WTC11 (cell line): ENCODE measurements around the gene GPR158. TPM values are rescaled to one million over a fixed set of nuclear protein-coding genes. Genes with fewer than 3 reads are reported as not detected.

Experiments used
- ETV6 ChIP-seq: sonication (generic); formaldehyde crosslinking; IDR thresholded peaks from 2 replicates; pipeline ENCODE4 v1.8.1; 2022; ENCODE audit warnings: mild to moderate bottlenecking, missing genetic modification reagents
- FOXJ3 ChIP-seq: sonication (generic); formaldehyde crosslinking; IDR thresholded peaks from 2 replicates; pipeline ENCODE4 v1.9.0; 2021; ENCODE audit warnings: missing genetic modification reagents, mild to moderate bottlenecking, borderline replicate concordance
- GABPB1 ChIP-seq: sonication (generic); formaldehyde crosslinking; IDR thresholded peaks from 2 replicates; pipeline ENCODE4 v1.8.1; 2023; ENCODE audit warnings: mild to moderate bottlenecking, missing genetic modification reagents
- GRHL2 ChIP-seq: fragments of 250-450 bp; sonication (Bioruptor Pico); IDR thresholded peaks from 2 replicates; pipeline ENCODE4 v1.8.0; 2022; ENCODE audit warnings: mild to moderate bottlenecking, moderate library complexity; ENCODE audit not compliant: insufficient replicate concordance, severe bottlenecking
- GTF2I ChIP-seq: fragments of 250-450 bp; sonication (Bioruptor Pico); conservative IDR thresholded peaks from 2 replicates; pipeline ENCODE4 v1.4.0; 2021; ENCODE audit warnings: mild to moderate bottlenecking
- HMGA2 ChIP-seq: fragments of 250-450 bp; sonication (Bioruptor Pico); IDR thresholded peaks from 2 replicates; pipeline ENCODE4 v1.4.0; 2021; ENCODE audit warnings: mild to moderate bottlenecking, moderate library complexity
- IRF2 ChIP-seq: sonication (generic); formaldehyde crosslinking; IDR thresholded peaks from 2 replicates; pipeline ENCODE4 v1.8.0; 2022; ENCODE audit warnings: low read depth, missing genetic modification reagents, borderline replicate concordance
- JUN ChIP-seq: sonication (generic); formaldehyde crosslinking; IDR thresholded peaks from 2 replicates; pipeline ENCODE4 v1.8.0; 2023; ENCODE audit warnings: mild to moderate bottlenecking, missing genetic modification reagents
- NFATC4 ChIP-seq: fragments of 250-450 bp; sonication (Bioruptor Pico); IDR thresholded peaks from 2 replicates; pipeline ENCODE4 v1.9.0; 2021; ENCODE audit warnings: mild to moderate bottlenecking
- RORB ChIP-seq: fragments of 250-450 bp; sonication (Bioruptor Pico); IDR thresholded peaks from 2 replicates; pipeline ENCODE4 v1.9.0; 2021; ENCODE audit warnings: mild to moderate bottlenecking
- TCF7 ChIP-seq: sonication (generic); formaldehyde crosslinking; IDR thresholded peaks from 2 replicates; pipeline ENCODE4 v1.8.0; 2022; ENCODE audit warnings: mild to moderate bottlenecking, low read depth, missing genetic modification reagents, moderate library complexity
- TEAD1 ChIP-seq: sonication (generic); formaldehyde crosslinking; IDR thresholded peaks from 2 replicates; pipeline ENCODE4 v1.8.0; 2022; ENCODE audit warnings: mild to moderate bottlenecking, missing genetic modification reagents
- ZNF138 ChIP-seq: sonication (generic); formaldehyde crosslinking; conservative IDR thresholded peaks from 2 replicates; pipeline ENCODE4 v1.8.1; 2022; ENCODE audit warnings: mild to moderate bottlenecking, moderate library complexity, missing genetic modification reagents
- ZNF396 ChIP-seq: fragments of 250-450 bp; sonication (Bioruptor Pico); IDR thresholded peaks from 2 replicates; pipeline ENCODE4 v1.8.0; 2021; ENCODE audit warnings: mild to moderate bottlenecking, moderate library complexity, borderline replicate concordance
- ZNF423 ChIP-seq: fragments of 250-450 bp; sonication (Bioruptor Pico); IDR thresholded peaks from 2 replicates; pipeline ENCODE4 v2.1.2; 2022; ENCODE audit warnings: mild to moderate bottlenecking, moderate library complexity
- total RNA-seq: library from RNA; stranded (reverse); gene quantifications from 3 replicates; pipeline ENCODE4 v1.2.3, GENCODE V29; 2021
- TF ChIP-seq, protein P1 (sequence below): fragments of 250-450 bp; sonication (Bioruptor Pico); IDR thresholded peaks from 2 replicates; pipeline ENCODE4 v1.9.0; 2021; ENCODE audit warnings: mild to moderate bottlenecking, borderline replicate concordance
- TF ChIP-seq, protein P2 (sequence below): sonication (generic); formaldehyde crosslinking; IDR thresholded peaks from 2 replicates; pipeline ENCODE4 v1.8.1; 2022; ENCODE audit warnings: missing genetic modification reagents, borderline replicate concordance
- TF ChIP-seq, protein P3 (sequence below): sonication (generic); formaldehyde crosslinking; IDR thresholded peaks from 2 replicates; pipeline ENCODE4 v1.8.0; 2023; ENCODE audit warnings: mild to moderate bottlenecking, missing genetic modification reagents
- TF ChIP-seq, protein P4 (sequence below): sonication (generic); formaldehyde crosslinking; IDR thresholded peaks from 2 replicates; pipeline ENCODE4 v1.8.0; 2022; ENCODE audit warnings: mild to moderate bottlenecking, missing genetic modification reagents
- TF ChIP-seq, protein P5 (sequence below): sonication (generic); formaldehyde crosslinking; IDR thresholded peaks from 2 replicates; pipeline ENCODE4 v1.8.1; 2023; ENCODE audit warnings: mild to moderate bottlenecking, missing genetic modification reagents, moderate library complexity
- TF ChIP-seq, protein P6 (sequence below): fragments of 250-450 bp; sonication (Bioruptor Pico); IDR thresholded peaks from 2 replicates; pipeline ENCODE4 v1.9.0; 2021; ENCODE audit warnings: mild to moderate bottlenecking
- TF ChIP-seq, protein P7 (sequence below): sonication (generic); formaldehyde crosslinking; conservative IDR thresholded peaks from 2 replicates; pipeline ENCODE4 v1.8.1; 2022; ENCODE audit warnings: mild to moderate bottlenecking, missing genetic modification reagents
- TF ChIP-seq, protein P8 (sequence below): sonication (generic); formaldehyde crosslinking; IDR thresholded peaks from 2 replicates; pipeline ENCODE4 v1.8.1; 2022; ENCODE audit warnings: mild to moderate bottlenecking, moderate library complexity, missing genetic modification reagents

GPR158 gene
- total RNA-seq, 1 experiment from 2014 or later, result 0.63 TPM

DNA sequence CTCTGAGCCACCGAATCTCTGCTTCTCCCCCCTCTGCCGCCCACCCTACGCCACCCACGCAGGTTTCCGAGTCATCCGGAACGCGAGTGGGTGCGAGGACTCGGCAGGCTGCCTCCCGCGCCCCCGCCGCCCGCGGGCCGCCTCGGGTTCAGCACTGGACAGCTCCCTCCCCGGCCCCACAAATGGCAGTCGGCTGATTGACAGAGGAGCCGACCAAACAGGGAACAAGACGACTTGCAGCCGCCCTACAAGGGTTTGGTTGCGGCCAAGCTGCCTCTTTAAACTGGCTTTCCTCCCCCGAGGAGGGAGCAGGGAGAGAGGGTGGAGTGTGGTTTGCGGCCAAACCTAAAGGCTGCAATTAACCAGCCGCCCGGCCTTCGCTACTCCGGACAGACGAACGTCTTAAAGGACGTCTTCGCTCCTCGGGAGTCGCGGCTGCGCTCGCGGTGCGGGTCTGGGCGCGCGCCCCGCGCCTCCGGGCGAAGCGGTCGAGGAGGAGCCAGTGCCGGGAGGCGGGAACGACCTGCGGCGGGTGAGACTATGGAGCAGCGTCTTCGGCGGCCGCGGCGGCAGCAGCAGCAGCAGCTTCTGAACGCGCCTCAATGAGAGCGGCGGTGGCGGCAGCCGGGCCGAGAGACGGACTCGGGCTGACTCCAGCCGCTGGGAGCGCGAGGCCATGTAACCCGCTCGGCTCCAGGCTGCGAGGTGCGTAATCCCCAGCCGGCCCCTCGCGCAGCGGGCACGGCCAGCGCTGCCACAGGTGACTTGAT lies at the start of gene GPR158 (continued):
- TF ChIP-seq, protein P1, sequence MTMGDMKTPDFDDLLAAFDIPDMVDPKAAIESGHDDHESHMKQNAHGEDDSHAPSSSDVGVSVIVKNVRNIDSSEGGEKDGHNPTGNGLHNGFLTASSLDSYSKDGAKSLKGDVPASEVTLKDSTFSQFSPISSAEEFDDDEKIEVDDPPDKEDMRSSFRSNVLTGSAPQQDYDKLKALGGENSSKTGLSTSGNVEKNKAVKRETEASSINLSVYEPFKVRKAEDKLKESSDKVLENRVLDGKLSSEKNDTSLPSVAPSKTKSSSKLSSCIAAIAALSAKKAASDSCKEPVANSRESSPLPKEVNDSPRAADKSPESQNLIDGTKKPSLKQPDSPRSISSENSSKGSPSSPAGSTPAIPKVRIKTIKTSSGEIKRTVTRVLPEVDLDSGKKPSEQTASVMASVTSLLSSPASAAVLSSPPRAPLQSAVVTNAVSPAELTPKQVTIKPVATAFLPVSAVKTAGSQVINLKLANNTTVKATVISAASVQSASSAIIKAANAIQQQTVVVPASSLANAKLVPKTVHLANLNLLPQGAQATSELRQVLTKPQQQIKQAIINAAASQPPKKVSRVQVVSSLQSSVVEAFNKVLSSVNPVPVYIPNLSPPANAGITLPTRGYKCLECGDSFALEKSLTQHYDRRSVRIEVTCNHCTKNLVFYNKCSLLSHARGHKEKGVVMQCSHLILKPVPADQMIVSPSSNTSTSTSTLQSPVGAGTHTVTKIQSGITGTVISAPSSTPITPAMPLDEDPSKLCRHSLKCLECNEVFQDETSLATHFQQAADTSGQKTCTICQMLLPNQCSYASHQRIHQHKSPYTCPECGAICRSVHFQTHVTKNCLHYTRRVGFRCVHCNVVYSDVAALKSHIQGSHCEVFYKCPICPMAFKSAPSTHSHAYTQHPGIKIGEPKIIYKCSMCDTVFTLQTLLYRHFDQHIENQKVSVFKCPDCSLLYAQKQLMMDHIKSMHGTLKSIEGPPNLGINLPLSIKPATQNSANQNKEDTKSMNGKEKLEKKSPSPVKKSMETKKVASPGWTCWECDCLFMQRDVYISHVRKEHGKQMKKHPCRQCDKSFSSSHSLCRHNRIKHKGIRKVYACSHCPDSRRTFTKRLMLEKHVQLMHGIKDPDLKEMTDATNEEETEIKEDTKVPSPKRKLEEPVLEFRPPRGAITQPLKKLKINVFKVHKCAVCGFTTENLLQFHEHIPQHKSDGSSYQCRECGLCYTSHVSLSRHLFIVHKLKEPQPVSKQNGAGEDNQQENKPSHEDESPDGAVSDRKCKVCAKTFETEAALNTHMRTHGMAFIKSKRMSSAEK (CRISPR knock-in tag), result no peak
- TF ChIP-seq, protein P2, sequence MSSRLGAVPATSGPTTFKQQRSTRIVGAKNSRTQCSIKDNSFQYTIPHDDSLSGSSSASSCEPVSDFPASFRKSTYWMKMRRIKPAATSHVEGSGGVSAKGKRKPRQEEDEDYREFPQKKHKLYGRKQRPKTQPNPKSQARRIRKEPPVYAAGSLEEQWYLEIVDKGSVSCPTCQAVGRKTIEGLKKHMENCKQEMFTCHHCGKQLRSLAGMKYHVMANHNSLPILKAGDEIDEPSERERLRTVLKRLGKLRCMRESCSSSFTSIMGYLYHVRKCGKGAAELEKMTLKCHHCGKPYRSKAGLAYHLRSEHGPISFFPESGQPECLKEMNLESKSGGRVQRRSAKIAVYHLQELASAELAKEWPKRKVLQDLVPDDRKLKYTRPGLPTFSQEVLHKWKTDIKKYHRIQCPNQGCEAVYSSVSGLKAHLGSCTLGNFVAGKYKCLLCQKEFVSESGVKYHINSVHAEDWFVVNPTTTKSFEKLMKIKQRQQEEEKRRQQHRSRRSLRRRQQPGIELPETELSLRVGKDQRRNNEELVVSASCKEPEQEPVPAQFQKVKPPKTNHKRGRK (CRISPR knock-in tag), result no peak; the same call in 1 of the 2 replicates
- TF ChIP-seq NFATC4 (CRISPR knock-in tag) (no peak), JUN (CRISPR knock-in tag) (peak; percentile 95), ZNF423 (CRISPR knock-in tag) (no peak), ZNF396 (CRISPR knock-in tag) (no peak), HMGA2 (CRISPR knock-in tag) (no peak), RORB (CRISPR knock-in tag) (no peak), IRF2 (no peak), TCF7 (CRISPR knock-in tag) (no peak; the same call in 1 of the 2 replicates), ETV6 (CRISPR knock-in tag) (peak; percentile 93), GRHL2 (CRISPR knock-in tag) (no peak), ZNF138 (0 out of 2 replicates have a peak, but pooled peaks have one; percentile 23), TEAD1 (CRISPR knock-in tag) (peak; percentile 89; the same call in 1 of the 2 replicates), FOXJ3 (no peak), GABPB1 (CRISPR knock-in tag) (no peak), GTF2I (no peak)
- TF ChIP-seq, protein P3, sequence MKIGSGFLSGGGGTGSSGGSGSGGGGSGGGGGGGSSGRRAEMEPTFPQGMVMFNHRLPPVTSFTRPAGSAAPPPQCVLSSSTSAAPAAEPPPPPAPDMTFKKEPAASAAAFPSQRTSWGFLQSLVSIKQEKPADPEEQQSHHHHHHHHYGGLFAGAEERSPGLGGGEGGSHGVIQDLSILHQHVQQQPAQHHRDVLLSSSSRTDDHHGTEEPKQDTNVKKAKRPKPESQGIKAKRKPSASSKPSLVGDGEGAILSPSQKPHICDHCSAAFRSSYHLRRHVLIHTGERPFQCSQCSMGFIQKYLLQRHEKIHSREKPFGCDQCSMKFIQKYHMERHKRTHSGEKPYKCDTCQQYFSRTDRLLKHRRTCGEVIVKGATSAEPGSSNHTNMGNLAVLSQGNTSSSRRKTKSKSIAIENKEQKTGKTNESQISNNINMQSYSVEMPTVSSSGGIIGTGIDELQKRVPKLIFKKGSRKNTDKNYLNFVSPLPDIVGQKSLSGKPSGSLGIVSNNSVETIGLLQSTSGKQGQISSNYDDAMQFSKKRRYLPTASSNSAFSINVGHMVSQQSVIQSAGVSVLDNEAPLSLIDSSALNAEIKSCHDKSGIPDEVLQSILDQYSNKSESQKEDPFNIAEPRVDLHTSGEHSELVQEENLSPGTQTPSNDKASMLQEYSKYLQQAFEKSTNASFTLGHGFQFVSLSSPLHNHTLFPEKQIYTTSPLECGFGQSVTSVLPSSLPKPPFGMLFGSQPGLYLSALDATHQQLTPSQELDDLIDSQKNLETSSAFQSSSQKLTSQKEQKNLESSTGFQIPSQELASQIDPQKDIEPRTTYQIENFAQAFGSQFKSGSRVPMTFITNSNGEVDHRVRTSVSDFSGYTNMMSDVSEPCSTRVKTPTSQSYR (CRISPR knock-in tag), result peak; percentile 83
- TF ChIP-seq, protein P4, sequence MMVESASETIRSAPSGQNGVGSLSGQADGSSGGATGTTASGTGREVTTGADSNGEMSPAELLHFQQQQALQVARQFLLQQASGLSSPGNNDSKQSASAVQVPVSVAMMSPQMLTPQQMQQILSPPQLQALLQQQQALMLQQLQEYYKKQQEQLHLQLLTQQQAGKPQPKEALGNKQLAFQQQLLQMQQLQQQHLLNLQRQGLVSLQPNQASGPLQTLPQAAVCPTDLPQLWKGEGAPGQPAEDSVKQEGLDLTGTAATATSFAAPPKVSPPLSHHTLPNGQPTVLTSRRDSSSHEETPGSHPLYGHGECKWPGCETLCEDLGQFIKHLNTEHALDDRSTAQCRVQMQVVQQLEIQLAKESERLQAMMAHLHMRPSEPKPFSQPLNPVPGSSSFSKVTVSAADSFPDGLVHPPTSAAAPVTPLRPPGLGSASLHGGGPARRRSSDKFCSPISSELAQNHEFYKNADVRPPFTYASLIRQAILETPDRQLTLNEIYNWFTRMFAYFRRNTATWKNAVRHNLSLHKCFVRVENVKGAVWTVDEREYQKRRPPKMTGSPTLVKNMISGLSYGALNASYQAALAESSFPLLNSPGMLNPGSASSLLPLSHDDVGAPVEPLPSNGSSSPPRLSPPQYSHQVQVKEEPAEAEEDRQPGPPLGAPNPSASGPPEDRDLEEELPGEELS (CRISPR knock-in tag), result peak; percentile 97
- TF ChIP-seq, protein P5, sequence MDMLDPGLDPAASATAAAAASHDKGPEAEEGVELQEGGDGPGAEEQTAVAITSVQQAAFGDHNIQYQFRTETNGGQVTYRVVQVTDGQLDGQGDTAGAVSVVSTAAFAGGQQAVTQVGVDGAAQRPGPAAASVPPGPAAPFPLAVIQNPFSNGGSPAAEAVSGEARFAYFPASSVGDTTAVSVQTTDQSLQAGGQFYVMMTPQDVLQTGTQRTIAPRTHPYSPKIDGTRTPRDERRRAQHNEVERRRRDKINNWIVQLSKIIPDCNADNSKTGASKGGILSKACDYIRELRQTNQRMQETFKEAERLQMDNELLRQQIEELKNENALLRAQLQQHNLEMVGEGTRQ (CRISPR knock-in tag), result 0 out of 2 replicates have a peak, but pooled peaks have one; percentile 28
- TF ChIP-seq, protein P6, sequence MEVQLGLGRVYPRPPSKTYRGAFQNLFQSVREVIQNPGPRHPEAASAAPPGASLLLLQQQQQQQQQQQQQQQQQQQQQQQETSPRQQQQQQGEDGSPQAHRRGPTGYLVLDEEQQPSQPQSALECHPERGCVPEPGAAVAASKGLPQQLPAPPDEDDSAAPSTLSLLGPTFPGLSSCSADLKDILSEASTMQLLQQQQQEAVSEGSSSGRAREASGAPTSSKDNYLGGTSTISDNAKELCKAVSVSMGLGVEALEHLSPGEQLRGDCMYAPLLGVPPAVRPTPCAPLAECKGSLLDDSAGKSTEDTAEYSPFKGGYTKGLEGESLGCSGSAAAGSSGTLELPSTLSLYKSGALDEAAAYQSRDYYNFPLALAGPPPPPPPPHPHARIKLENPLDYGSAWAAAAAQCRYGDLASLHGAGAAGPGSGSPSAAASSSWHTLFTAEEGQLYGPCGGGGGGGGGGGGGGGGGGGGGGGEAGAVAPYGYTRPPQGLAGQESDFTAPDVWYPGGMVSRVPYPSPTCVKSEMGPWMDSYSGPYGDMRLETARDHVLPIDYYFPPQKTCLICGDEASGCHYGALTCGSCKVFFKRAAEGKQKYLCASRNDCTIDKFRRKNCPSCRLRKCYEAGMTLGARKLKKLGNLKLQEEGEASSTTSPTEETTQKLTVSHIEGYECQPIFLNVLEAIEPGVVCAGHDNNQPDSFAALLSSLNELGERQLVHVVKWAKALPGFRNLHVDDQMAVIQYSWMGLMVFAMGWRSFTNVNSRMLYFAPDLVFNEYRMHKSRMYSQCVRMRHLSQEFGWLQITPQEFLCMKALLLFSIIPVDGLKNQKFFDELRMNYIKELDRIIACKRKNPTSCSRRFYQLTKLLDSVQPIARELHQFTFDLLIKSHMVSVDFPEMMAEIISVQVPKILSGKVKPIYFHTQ (CRISPR knock-in tag), result no peak
- TF ChIP-seq, protein P7, sequence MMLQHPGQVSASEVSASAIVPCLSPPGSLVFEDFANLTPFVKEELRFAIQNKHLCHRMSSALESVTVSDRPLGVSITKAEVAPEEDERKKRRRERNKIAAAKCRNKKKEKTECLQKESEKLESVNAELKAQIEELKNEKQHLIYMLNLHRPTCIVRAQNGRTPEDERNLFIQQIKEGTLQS (CRISPR knock-in tag), result no peak
- TF ChIP-seq, protein P8, sequence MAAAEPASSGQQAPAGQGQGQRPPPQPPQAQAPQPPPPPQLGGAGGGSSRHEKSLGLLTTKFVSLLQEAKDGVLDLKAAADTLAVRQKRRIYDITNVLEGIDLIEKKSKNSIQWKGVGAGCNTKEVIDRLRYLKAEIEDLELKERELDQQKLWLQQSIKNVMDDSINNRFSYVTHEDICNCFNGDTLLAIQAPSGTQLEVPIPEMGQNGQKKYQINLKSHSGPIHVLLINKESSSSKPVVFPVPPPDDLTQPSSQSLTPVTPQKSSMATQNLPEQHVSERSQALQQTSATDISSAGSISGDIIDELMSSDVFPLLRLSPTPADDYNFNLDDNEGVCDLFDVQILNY (CRISPR knock-in tag), result peak; percentile 77; the same call in 1 of the 2 replicates
